AG04450 (cell line): ENCODE results near the gene PIGC. TPM values are rescaled to one million over a fixed set of nuclear protein-coding genes. Genes with fewer than 3 reads are reported as not detected.
"Not testable (repeated sequence)": the region's sequence is repeated elsewhere in the genome, so short reads cannot be mapped to it uniquely, and the experiment has no call there.

Experiments
- CTCF ChIA-PET: fragments of 300-600, 350-600 bp; formaldehyde crosslinking; extraction: SDS; loops from one replicate; lab custom pipeline; 2022; ENCODE audit warnings: antibody characterized with exemption, inconsistent platforms; lab: Charles Lee
- POLR2A ChIA-PET: fragments of 350-600 bp; formaldehyde crosslinking; extraction: SDS; loops from one replicate; lab custom pipeline; 2021; ENCODE audit warnings: antibody characterized with exemption, inconsistent platforms; lab: Yijun Ruan, JAX
- DNase-seq: peaks from one replicate; pipeline ENCODE4 v3.0.0-alpha.2; 2011; ENCODE audit warnings: low read depth, low spot score
- H3K27ac ChIP-seq: one replicate; pipeline ENCODE4 v1.5.1; 2012; ENCODE audit warnings: low read depth, low read length, control low read depth
- H3K27me3 ChIP-seq: one replicate; pipeline ENCODE4 v1.6.0; 2012; ENCODE audit warnings: low read length; ENCODE audit not compliant: control insufficient read depth, insufficient read depth
- H3K4me3 ChIP-seq: 2 replicates; pipeline ENCODE4 v1.5.1; 2011; ENCODE audit warnings: mild to moderate bottlenecking, low read depth, low read length, control low read depth
- H3K9me3 ChIP-seq: 2 replicates; pipeline ENCODE4 v1.5.1; 2012; ENCODE audit warnings: low read length; ENCODE audit not compliant: control insufficient read depth, insufficient read depth
- polyA plus RNA-seq: library from polyadenylated mRNA; depleted of rRNA; stranded (reverse); fragments of >200 nt; gene quantifications from 2 replicates; pipeline ENCODE4 v1.2.3, GENCODE V29; 2011
- TF ChIP-seq, protein P1 (sequence below): IDR thresholded peaks from 2 replicates; pipeline ENCODE4 v1.5.1; 2011; ENCODE audit warnings: low read depth, low read length, control low read depth, inconsistent platforms

The PIGC gene
- polyA plus RNA-seq, 1 experiment, result 25.2 TPM

DNA sequence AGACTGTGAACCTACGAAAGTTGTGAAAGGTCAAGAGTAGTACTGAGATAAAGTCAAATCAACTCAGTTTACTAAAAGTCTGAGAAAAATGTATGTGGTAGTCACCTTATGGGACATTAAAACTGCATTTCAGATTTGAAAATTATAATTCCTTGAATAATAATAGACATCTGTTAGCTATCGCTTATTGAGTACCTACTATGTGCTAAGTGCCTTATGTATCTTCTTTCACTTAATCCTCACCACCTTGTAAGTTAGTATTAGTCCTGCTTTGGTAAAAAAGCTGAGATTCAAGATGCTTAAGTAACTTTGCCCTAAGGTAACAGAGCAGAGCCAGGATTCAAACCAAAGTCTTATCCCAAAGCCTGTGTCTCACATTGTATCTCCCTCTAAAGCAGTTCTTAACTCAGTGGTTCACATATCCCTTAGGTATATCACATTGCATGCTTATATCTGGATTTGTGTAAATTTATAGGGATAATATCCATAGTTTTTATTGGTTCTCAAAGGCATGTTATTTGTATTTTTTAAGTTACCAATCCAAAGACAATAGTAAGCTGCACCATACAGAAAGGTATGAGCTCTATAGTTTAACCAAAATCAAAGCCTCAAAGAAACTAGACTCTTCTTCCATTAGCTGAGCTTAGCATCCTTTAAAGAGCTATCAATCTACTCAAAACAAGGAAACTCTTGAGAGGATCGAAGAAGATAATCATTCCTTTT is 865 bp downstream of the PIGC start:
- Histone ChIP-seq H3K4me3 (peak overlapping the region; percentile 90), H3K27ac (no peak overlapping the region), H3K27me3 (peaks cover 2% of the 10 kb centered on the region), H3K9me3 (peaks cover 3% of the 10 kb centered on the region; the same call in 1 of the 2 replicates)
- CTCF ChIA-PET, result interaction anchor here (0.5 to 2.2 kb wide), 11 partner anchors 12 to 630 kb away, joined by 3 to 32 read pairs (median 4); no protein-coding TSS in a partner anchor
- POLR2A ChIA-PET, result interaction anchor here (0.8 kb wide), 1 partner anchor 84 kb away, joined by 5 read pairs; no protein-coding TSS in a partner anchor
- TF ChIP-seq, protein P1, sequence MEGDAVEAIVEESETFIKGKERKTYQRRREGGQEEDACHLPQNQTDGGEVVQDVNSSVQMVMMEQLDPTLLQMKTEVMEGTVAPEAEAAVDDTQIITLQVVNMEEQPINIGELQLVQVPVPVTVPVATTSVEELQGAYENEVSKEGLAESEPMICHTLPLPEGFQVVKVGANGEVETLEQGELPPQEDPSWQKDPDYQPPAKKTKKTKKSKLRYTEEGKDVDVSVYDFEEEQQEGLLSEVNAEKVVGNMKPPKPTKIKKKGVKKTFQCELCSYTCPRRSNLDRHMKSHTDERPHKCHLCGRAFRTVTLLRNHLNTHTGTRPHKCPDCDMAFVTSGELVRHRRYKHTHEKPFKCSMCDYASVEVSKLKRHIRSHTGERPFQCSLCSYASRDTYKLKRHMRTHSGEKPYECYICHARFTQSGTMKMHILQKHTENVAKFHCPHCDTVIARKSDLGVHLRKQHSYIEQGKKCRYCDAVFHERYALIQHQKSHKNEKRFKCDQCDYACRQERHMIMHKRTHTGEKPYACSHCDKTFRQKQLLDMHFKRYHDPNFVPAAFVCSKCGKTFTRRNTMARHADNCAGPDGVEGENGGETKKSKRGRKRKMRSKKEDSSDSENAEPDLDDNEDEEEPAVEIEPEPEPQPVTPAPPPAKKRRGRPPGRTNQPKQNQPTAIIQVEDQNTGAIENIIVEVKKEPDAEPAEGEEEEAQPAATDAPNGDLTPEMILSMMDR, result no peak
- DNase-seq, result no peak

DNA sequence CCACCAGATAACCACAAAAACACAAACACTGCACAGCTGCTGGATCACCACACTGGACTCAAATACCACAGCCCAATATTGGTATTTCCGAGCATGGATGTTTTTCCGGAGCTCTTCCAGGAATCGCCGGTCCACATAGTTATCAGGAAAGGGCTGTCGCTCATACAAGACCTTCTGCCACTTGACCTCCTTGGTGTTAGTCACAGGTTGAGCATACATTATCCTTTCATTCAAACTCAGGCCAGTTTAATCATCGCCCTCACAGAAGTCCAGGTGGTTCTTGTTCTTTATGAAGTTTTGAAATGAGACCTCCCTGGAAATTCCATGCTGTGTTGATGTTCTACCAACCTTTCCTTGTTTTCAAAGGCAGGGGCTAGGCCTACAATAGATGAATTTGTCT is 1.5 kb downstream of the PIGC start:
- Histone ChIP-seq H3K4me3 (no peak overlapping the region), H3K27ac (no peak overlapping the region), H3K27me3 (peaks cover 2% of the 10 kb centered on the region), H3K9me3 (peaks cover 3% of the 10 kb centered on the region; the same call in 1 of the 2 replicates)
- ChIA-PET CTCF (interaction anchor here (1.2 to 1.6 kb wide), 2 partner anchors 13 to 440 kb away, joined by 3 to 32 read pairs; no protein-coding TSS in a partner anchor), POLR2A (no interaction called here)
- TF ChIP-seq, protein P1, result no peak
- DNase-seq, result no peak

DNA sequence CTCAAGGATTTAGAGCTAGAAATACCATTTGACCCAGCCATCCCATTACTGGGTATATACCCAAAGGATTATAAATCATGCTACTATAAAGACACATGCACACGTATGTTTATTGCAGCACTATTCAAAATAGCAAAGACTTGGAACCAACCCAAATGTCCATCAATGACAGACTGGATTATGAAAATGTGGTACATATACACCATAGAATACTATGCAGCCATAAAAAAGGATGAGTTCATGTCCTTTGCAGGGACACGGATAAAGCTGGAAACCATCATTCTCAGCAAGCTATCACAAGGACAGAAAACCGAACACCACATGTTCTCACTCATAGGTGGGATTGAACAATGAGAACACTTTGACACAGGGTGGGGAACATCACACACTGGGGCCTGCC is 6.7 kb downstream of the PIGC start:
- POLR2A ChIA-PET, DNase-seq, H3K9me3 ChIP-seq, H3K27me3 ChIP-seq, H3K27ac ChIP-seq, H3K4me3 ChIP-seq, CTCF ChIA-PET: not testable (repeated sequence)

DNA sequence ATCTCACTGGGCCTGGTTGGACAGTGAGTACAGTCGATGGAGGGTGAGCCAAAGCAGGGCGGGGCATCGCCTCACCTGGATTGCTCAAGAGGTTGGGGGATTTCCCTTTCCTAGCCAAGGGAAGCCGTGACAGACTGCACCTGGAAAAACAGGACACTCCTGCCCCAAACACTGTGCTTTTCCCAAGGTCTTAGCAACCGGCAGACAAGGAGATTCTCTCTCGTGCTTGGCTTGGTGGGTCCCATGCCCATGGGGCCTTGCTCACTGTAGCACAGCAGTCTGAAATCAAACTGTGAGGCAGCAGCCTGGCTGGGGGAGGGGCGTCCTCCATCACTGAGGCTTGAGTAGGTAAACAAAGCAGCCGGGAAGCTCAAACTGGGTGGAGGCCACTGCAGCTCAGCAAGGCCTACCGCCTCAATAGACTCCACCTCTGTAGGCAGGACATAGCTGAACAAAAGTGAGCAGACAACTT is 12.1 kb downstream of the PIGC start:
- POLR2A ChIA-PET, result no interaction called here
- H3K4me3 ChIP-seq, result no peak overlapping the region
- no peaks in the 10 kb centered on the region for H3K27me3 ChIP-seq
- no peak overlapping the region for H3K27ac ChIP-seq
- TF ChIP-seq, protein P1, result no peak
- DNase-seq, result no peak
- CTCF ChIA-PET, result interaction anchor here (1.6 to 6.1 kb wide), 3 partner anchors 12 to 446 kb away, joined by 4 to 58 read pairs (median 7); partner anchors contain the start of gene PIGC
- H3K9me3 ChIP-seq, result no peaks in the 10 kb centered on the region

DNA sequence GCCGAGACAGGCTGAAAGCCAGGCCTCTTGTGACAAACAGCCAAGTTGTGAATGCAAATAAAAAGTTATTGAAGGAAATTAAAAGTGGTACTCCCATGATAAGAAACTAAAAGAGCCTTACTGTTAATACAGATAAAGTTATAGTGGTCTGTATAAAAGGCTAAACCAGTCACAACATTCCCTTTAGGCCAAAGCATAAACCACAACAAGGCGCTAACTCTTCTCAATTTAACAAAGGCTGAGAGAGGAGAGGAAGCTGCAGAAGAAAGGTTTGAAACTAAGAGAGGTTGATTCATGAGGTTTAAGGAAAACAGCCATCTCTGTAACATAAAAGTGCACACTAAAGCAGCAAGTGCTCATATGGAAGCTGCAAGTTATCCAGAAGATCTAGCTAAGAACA is 12.7 kb downstream of the PIGC start:
- TF ChIP-seq, protein P1, result no peak
- Histone ChIP-seq H3K4me3 (no peak overlapping the region), H3K27me3 (no peaks in the 10 kb centered on the region), H3K27ac (no peak overlapping the region), H3K9me3 (no peaks in the 10 kb centered on the region)
- CTCF ChIA-PET, result interaction anchor here (1.6 to 6.1 kb wide), 2 partner anchors 12 to 429 kb away, joined by 7 to 58 read pairs; partner anchors contain the start of gene PIGC
- no peak for DNase-seq
- POLR2A ChIA-PET, result no interaction called here
